GM10266 (cell line): ENCODE measurements around the gene GIMAP1.

Experiments
- DNase-seq: peaks from one replicate; pipeline ENCODE4 v3.0.0; 2012; ENCODE audit errors: extremely low spot score
- CTCF ChIP-seq: IDR thresholded peaks from 2 replicates; pipeline ENCODE4 v1.5.1; 2012; ENCODE audit warnings: mild to moderate bottlenecking, low read depth; ENCODE audit not compliant: control insufficient read depth, insufficient read depth; ENCODE audit errors: missing control alignments

The GIMAP1 gene

GRCh38 chr7:150728011-150728410, 11.6 kb downstream of the GIMAP1 start:
- DNase-seq: no peak
- no peak for TF ChIP-seq CTCF

GRCh38 chr7:150728609-150729008, 12.2 kb downstream of the GIMAP1 start:
- TF ChIP-seq CTCF: no peak
- DNase-seq: no peak

- TF ChIP-seq CTCF: no peak
- DNase-seq: no peak
Observed at GRCh38 chr7:150731916-150732315, 15.5 kb downstream of the GIMAP1 start.

- no peak for TF ChIP-seq CTCF
- DNase-seq: no peak
Observed at GRCh38 chr7:150732786-150733481, 16.5 kb downstream of the GIMAP1 start.

GRCh38 chr7:150733482-150734095, 17.2 kb downstream of the GIMAP1 start:
- DNase-seq: no peak
- no peak for TF ChIP-seq CTCF

- DNase-seq: no peak
- no peak for TF ChIP-seq CTCF
Observed at GRCh38 chr7:150734254-150734653, 17.8 kb downstream of the GIMAP1 start.
